ENCODE results near the gene TAGAP.
"Not testable (repeated sequence)": the region's sequence is repeated elsewhere in the genome, so short reads cannot be mapped to it uniquely, and the experiment has no call there.

Gene TAGAP

GRCh38 chr6:159037756-159038290 is 7.0 kb downstream of the TAGAP start:
- DNase-seq (ENCODE audit: extremely low read depth, low read depth): no peak
- TF ChIP-seq CTCF (IDR thresholded peaks at IDR 0.05; ENCODE audit: low read depth, low read length): no peak

GRCh38 chr6:159036673-159037072 is 8.1 kb downstream of the TAGAP start:
- DNase-seq (ENCODE audit: extremely low read depth, low read depth): no peak
- TF ChIP-seq CTCF (IDR thresholded peaks at IDR 0.05; ENCODE audit: low read depth, low read length): no peak

- no peak for TF ChIP-seq CTCF (IDR thresholded peaks at IDR 0.05; ENCODE audit: low read depth, low read length)
- no peak for DNase-seq (ENCODE audit: extremely low read depth, low read depth)
Measured at GRCh38 chr6:159035891-159036290, 8.9 kb downstream of the TAGAP start.

- no peak for DNase-seq (ENCODE audit: extremely low read depth, low read depth)
Measured at GRCh38 chr6:159033160-159034049, 11.4 kb downstream of the TAGAP start.

GRCh38 chr6:159031846-159032245 is 12.9 kb downstream of the TAGAP start:
- no peak for TF ChIP-seq CTCF (IDR thresholded peaks at IDR 0.05; ENCODE audit: low read depth, low read length)
- DNase-seq (ENCODE audit: extremely low read depth, low read depth): no peak

More at GRCh38 chr6:159033160-159034049, 11.4 kb downstream of the TAGAP start:
- TF ChIP-seq CTCF (IDR thresholded peaks at IDR 0.05; ENCODE audit: low read depth, low read length): no peak

- DNase-seq (ENCODE audit: extremely low read depth, low read depth): no peak
Measured at GRCh38 chr6:159030168-159030567, 14.6 kb downstream of the TAGAP start.

GRCh38 chr6:159025224-159025623 is 19.6 kb downstream of the TAGAP start:
- DNase-seq (ENCODE audit: extremely low read depth, low read depth): not testable (repeated sequence)

More at GRCh38 chr6:159030168-159030567, 14.6 kb downstream of the TAGAP start:
- TF ChIP-seq CTCF (IDR thresholded peaks at IDR 0.05; ENCODE audit: low read depth, low read length): no peak

Data from AG09319 (cell line).